8988T (cell line): ENCODE measurements around the gene PRKCB.
"Not testable (repeated sequence)": the region's sequence is repeated elsewhere in the genome, so short reads cannot be mapped to it uniquely, and the experiment has no call there.

Experiments
- DNase-seq: peaks from one replicate; pipeline ENCODE4 v3.0.0; 2011

PRKCB gene

GRCh38 chr16:24053099-24053946, 217.5 kb downstream of the PRKCB start:
- DNase-seq: no peak

GRCh38 chr16:24054741-24055491, 219.1 kb downstream of the PRKCB start:
- DNase-seq: no peak

GRCh38 chr16:24062270-24062817, 226.6 kb downstream of the PRKCB start:
- no peak for DNase-seq

- no peak for DNase-seq
Observed at GRCh38 chr16:24069036-24069590, 233.3 kb downstream of the PRKCB start.

- DNase-seq: no peak
Observed at GRCh38 chr16:24070851-24071250, 235.1 kb downstream of the PRKCB start.

GRCh38 chr16:24071666-24072360, 236.0 kb downstream of the PRKCB start:
- DNase-seq: no peak

GRCh38 chr16:24073321-24073720, 237.5 kb downstream of the PRKCB start:
- DNase-seq: no peak

GRCh38 chr16:24074574-24074973, 238.8 kb downstream of the PRKCB start:
- no peak for DNase-seq

GRCh38 chr16:24075302-24075701, 239.5 kb downstream of the PRKCB start:
- no peak for DNase-seq

GRCh38 chr16:24075931-24076716, 240.3 kb downstream of the PRKCB start:
- DNase-seq: no peak

GRCh38 chr16:24077292-24077691, 241.5 kb downstream of the PRKCB start:
- no peak for DNase-seq

- DNase-seq: no peak
Observed at GRCh38 chr16:24077966-24078365, 242.2 kb downstream of the PRKCB start.

- DNase-seq: no peak
Observed at GRCh38 chr16:24085666-24086065, 249.9 kb downstream of the PRKCB start.

- no peak for DNase-seq
Observed at GRCh38 chr16:24087891-24088410, 252.2 kb downstream of the PRKCB start.

GRCh38 chr16:24088767-24089166, 253.0 kb downstream of the PRKCB start:
- no peak for DNase-seq

- no peak for DNase-seq
Observed at GRCh38 chr16:24091125-24091524, 255.3 kb downstream of the PRKCB start.

- no peak for DNase-seq
Observed at GRCh38 chr16:24093049-24093448, 257.3 kb downstream of the PRKCB start.

- no peak for DNase-seq
Observed at GRCh38 chr16:24094660-24095059, 258.9 kb downstream of the PRKCB start.

- DNase-seq: no peak
Observed at GRCh38 chr16:24098896-24099295, 263.1 kb downstream of the PRKCB start.

- DNase-seq: no peak
Observed at GRCh38 chr16:24101431-24101830, 265.6 kb downstream of the PRKCB start.

- DNase-seq: no peak
Observed at GRCh38 chr16:24102209-24102660, 266.5 kb downstream of the PRKCB start.

GRCh38 chr16:24105471-24105870, 269.7 kb downstream of the PRKCB start:
- DNase-seq: not testable (repeated sequence)
